Testis (tissue), 3 donors: ENCODE results near the gene ZNF800. TPM values are rescaled to one million over a fixed set of nuclear protein-coding genes. Genes with fewer than 3 reads are reported as not detected.

Experiments
- DNase-seq: peaks from one replicate; pipeline ENCODE4 v3.0.0-alpha.2; 2019
- H3K27ac ChIP-seq, 2 donors: fragments of 200-600 bp; sonication (generic); one replicate each; pipeline ENCODE4 v1.5.1; 2019
- H3K27me3 ChIP-seq: fragments of 200-600 bp; sonication (generic); one replicate; pipeline ENCODE4 v1.5.1; 2019
- H3K36me3 ChIP-seq: fragments of 200-600 bp; sonication (generic); one replicate; pipeline ENCODE4 v1.5.1; 2017; ENCODE audit warnings: low read depth; ENCODE audit errors: missing control alignments
- H3K4me1 ChIP-seq: fragments of 200-600 bp; sonication (generic); one replicate; pipeline ENCODE4 v1.5.1; 2019
- H3K4me3 ChIP-seq, 2 donors: fragments of 200-600 bp; sonication (generic); one replicate each; pipeline ENCODE4 v1.5.1; 2017 to 2019
- H3K9me3 ChIP-seq: fragments of 200-600 bp; sonication (generic); one replicate; pipeline ENCODE4 v1.5.1; 2017
- CTCF ChIP-seq, 3 experiments: fragments of 450-650 bp in 2 of 3; fragments of 200-600 bp in 1 of 3; sonication (generic) in 1 of 3; IDR thresholded peaks; one replicate each; pipeline ENCODE4 v1.5.1; 2016 to 2019; ENCODE audit warnings: antibody characterized with exemption in 3 of 3, mild to moderate bottlenecking in 2 of 3, moderate library complexity in 1 of 3
- POLR2A ChIP-seq: fragments of 450-650 bp; IDR thresholded peaks from one replicate; pipeline ENCODE4 v1.6.1; 2017; ENCODE audit warnings: antibody characterized with exemption, mild to moderate bottlenecking, moderate library complexity
- WGBS, 2 donors: methylation state at CpG; one replicate each; pipeline ENCODE4 v1.1.5; 2018; 5-methylcytosine and 5-hydroxymethylcytosine counted together
- intact Hi-C: fragments of 100-400 bp; cut with DNase I; formaldehyde crosslinking; loops from one replicate; pipeline ENCODE4 v1.15.1; 2023; ENCODE audit warnings: low total_unique reads
- polyA plus RNA-seq: library from polyadenylated mRNA; stranded (reverse); fragments of 350-450 nt; fragmentation: Illumina TruSeq; extraction: RNeasy Lipid Tissue Mini Kit (QIAGEN cat#74804); gene quantifications from one replicate; pipeline ENCODE4 v1.2.3, GENCODE V29; 2014; ENCODE audit warnings: low read depth, low replicate concordance; ENCODE audit not compliant: insufficient read depth
- total RNA-seq, 2 donors: library from RNA; depleted of rRNA; stranded (reverse); fragments of >200 nt; gene quantifications; one replicate each; pipeline ENCODE4 v1.2.3, GENCODE V29; 2016

Gene ZNF800
- total and polyA plus RNA-seq, 3 donors from 2014 or later: 31.5 to 44.3 (median 40.7) TPM

GRCh38 chr7:127391591-127392181 is 822 bp downstream of the ZNF800 start:
- Histone ChIP-seq H3K36me3 (no peaks in the 10 kb centered on the region), H3K4me1 (peaks cover 7% of the 10 kb centered on the region), H3K27ac (peak overlapping the region; percentile 85 to 93), H3K27me3 (no peaks in the 10 kb centered on the region), H3K9me3 (no peaks in the 10 kb centered on the region), H3K4me3 (peak overlapping the region; percentile 93 to 99)
- TF ChIP-seq POLR2A (no peak), CTCF (IDR thresholded peaks at IDR 0.05) (no peak)
- DNase-seq: peak; percentile 32
- WGBS, 2 donors: 0% methylated on average over 11 to 44 of the region's 66 CpGs
- intact Hi-C loops: no loop called here

DNA sequence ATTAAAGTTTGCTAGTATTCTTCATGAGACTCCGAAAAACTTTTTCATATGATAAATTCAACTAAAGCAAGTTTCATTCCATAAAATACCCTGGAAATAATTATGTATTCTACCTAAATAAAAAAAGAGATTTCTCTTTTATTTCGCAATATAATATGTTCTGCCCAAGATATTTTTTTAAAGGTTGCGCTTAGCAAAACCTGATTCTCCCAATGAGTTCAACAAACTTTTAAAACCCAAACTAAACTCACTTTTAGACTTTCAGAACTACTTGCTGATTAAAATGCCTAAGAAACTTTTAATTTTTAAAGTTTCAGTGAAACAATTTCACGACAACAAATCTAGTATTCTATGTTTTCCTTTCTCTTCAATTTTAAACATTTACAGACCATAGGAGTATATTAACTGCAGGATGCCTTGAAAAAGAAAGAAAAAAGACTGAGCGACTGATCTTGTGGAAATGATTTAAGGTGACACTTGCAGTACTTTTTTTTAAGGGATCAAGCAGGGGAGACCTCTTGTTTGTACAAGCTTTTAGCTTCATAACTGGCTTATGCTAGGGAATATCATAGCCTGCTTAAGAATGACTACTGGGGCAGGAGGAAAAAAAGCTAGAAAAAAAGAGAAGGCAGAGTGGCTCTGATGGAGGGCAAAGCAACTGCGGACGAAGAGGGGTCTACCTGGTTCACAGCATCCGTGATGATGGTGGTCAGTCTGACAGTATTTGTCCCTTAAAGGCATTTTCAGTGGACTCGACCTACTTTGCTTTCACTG is 1.5 kb downstream of the ZNF800 start:
- Histone ChIP-seq H3K27me3 (no peaks in the 10 kb centered on the region), H3K27ac (peak overlapping the region in 1 of 2 donors; percentile 93), H3K4me3 (peak overlapping the region; percentile 93 to 99), H3K9me3 (no peaks in the 10 kb centered on the region), H3K36me3 (no peaks in the 10 kb centered on the region), H3K4me1 (peaks cover 7% of the 10 kb centered on the region)
- intact Hi-C loops: no loop called here
- WGBS, 2 donors: 39 to 46% methylated on average over 9 of the region's 9 CpGs
- TF ChIP-seq CTCF (IDR thresholded peaks at IDR 0.05): no peak
- no peak for TF ChIP-seq POLR2A
- no peak for DNase-seq

- intact Hi-C loops: no loop called here
- no peaks in the 10 kb centered on the region for H3K9me3 ChIP-seq
- no peak overlapping the region for H3K27ac ChIP-seq
- no peak overlapping the region for H3K4me3 ChIP-seq
- no peaks in the 10 kb centered on the region for H3K36me3 ChIP-seq
- no peaks in the 10 kb centered on the region for H3K27me3 ChIP-seq
- no peak for DNase-seq
- peaks cover 7% of the 10 kb centered on the region for H3K4me1 ChIP-seq
- TF ChIP-seq POLR2A (no peak), CTCF (IDR thresholded peaks at IDR 0.05) (no peak)
- WGBS, 2 donors: 72 to 73% methylated on average over 2 of the region's 2 CpGs
Observed at GRCh38 chr7:127390186-127390816, 2.2 kb downstream of the ZNF800 start.

DNA sequence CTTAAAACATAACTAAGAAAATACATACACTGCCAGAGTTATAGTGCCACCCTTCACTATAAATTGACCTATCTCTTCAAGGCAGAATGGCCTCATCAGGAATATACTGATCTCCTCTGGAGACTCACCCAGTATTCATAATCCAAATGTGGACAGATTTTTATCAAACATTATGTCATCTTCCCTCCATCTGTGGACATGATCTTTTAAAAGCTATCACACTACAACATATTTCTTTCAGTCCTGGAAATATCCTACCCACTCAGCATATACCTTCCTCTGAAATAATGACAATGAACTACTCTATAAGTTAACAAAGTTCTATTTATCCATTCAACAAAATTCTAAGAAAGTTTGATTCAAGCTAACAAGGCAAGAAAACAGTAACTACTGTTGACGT is 3.2 kb downstream of the ZNF800 start:
- Histone ChIP-seq H3K4me3 (no peak overlapping the region), H3K9me3 (no peaks in the 10 kb centered on the region), H3K27me3 (no peaks in the 10 kb centered on the region), H3K4me1 (peaks cover 7% of the 10 kb centered on the region), H3K27ac (no peak overlapping the region), H3K36me3 (no peaks in the 10 kb centered on the region)
- WGBS, 2 donors: 89 to 96% methylated on average over 1 of the region's 1 CpG
- intact Hi-C loops: no loop called here
- DNase-seq: no peak
- TF ChIP-seq POLR2A (no peak), CTCF (IDR thresholded peaks at IDR 0.05) (no peak)
